Measurements from ENCODE around the gene DNMT3A.
A peak's percentile ranks its signal among the peaks of the same experiment; 100 is the strongest.

Gene DNMT3A

DNA sequence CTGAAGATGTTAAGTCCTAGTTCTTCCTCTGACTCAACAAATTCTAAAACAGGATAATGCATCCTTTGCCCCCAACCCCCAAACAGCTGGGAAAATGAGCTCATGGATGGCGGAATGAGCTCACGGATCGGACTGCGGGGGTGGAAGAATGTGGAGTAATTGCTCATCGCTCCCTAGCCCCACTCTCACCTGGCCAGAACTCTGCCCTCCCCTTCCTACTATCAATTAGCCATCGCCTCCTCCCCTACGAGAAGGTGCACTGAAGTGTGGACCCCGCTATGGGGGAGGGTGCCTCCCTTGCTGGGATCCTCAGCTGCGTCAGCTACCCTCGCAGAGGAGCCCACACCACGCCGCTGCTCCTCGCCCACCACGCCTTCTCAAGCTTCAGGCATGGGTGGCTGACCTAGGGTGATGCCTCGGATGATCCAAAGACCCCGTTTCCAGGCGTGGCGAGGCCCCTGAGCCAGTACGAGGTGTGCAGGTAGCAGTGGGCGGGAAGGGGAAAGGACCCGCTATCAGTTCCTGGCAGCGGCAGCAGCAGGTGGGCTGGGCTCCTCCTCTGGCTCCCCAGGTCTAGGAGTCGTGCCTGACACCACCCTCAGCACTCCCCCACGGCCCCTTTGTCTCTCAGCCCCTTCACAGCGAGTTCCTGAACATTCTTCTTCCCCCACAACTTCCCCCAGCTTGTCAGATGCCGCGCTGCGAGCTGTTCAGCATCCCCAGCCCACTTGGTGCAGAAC is 91.2 kb downstream of the DNMT3A start:
- peak; percentile 74 for DNase-seq
- Histone ChIP-seq H2AFZ (ENCODE audit: low read depth, low read length) (no peak overlapping the region), H4K91ac (ENCODE audit: low read length) (peak overlapping the region; percentile 8), H3K9ac (ENCODE audit: low read length) (no peak overlapping the region), H3K23ac (ENCODE audit: low read length in 2 of 2) (peak overlapping the region in 1 of 2 experiments; percentile 5), H3K4ac (ENCODE audit: low read depth in 1 of 2, low read length in 2 of 2) (peak overlapping the region in 1 of 2 experiments; percentile 29), H3K14ac (ENCODE audit: low read length in 2 of 2) (peak overlapping the region in 1 of 2 experiments; percentile 64), H3K27me3 (ENCODE audit: control insufficient read depth in 1 of 2, insufficient read depth in 1 of 2, low read length in 2 of 2) (no peaks in the 10 kb centered on the region), H2AK5ac (ENCODE audit: low read length, severe bottlenecking) (peak overlapping the region; percentile 4), H2BK12ac (ENCODE audit: low read length in 2 of 2) (peak overlapping the region in 1 of 2 experiments; percentile 75), H4K8ac (ENCODE audit: low read length) (peak overlapping the region; percentile 5), H3K4me1 (ENCODE audit: control insufficient read depth, insufficient read depth, low read depth, low read length) (peaks cover 24% of the 10 kb centered on the region), H2BK15ac (ENCODE audit: low read depth, poor library complexity, severe bottlenecking) (no peak overlapping the region), H3K9me3 (ENCODE audit: control insufficient read depth, low read length) (no peaks in the 10 kb centered on the region), H3K27ac (ENCODE audit: low read length, poor library complexity, severe bottlenecking) (peak overlapping the region; percentile 80), H3K4me3 (ENCODE audit: insufficient read depth in 1 of 2, low read depth in 1 of 2, low read length in 2 of 2) (peak overlapping the region in 1 of 2 experiments; percentile 74), H3K79me1 (replicated peaks; ENCODE audit: low read length, poor library complexity, severe bottlenecking) (peaks cover 40% of the 10 kb centered on the region), H2BK5ac (ENCODE audit: low read depth, low read length, poor library complexity, severe bottlenecking) (peak overlapping the region; percentile 33), H3K18ac (ENCODE audit: low read depth in 1 of 2, low read length in 2 of 2) (peak overlapping the region; percentile 17 to 92), H2BK120ac (ENCODE audit: low read depth, low read length) (peak overlapping the region; percentile 59), H3K36me3 (ENCODE audit: control insufficient read depth in 1 of 2, insufficient read depth in 2 of 2, low read depth in 1 of 2, low read length in 2 of 2) (peaks cover 37 to 38% of the 10 kb centered on the region in 2 experiments), H3K4me2 (ENCODE audit: low read length, poor library complexity, severe bottlenecking) (peak overlapping the region; percentile 61)
- WGBS = 14% methylated on average over 28 of the region's 28 CpGs

DNA sequence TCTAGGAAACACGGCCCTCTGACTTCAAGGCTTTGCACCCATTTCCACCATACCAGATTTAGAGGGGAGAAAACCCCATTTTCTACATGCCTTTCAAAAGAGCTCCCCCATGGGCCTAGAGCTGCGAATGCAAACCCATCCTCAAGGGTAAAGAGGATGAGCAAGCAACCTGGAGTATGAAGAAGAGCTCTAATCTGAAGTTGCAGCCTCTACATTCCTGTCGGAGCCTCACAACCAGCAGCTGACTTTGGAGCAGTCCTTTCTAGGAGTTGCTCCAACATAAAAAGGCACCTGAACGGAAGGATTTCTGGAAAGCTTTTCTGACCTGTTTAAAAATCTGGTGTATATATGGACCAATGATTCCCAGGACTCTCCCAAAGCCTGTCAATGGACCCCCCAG is 91.9 kb downstream of the DNMT3A start:
- peak overlapping the region; percentile 59 for H3K27ac ChIP-seq (ENCODE audit: low read length, poor library complexity, severe bottlenecking)
- no peaks in the 10 kb centered on the region for H3K9me3 ChIP-seq (ENCODE audit: control insufficient read depth, low read length)
- H3K27me3 ChIP-seq (ENCODE audit: control insufficient read depth in 1 of 2, insufficient read depth in 1 of 2, low read length in 2 of 2) = no peaks in the 10 kb centered on the region
- peaks cover 46% of the 10 kb centered on the region for H3K79me1 ChIP-seq (replicated peaks; ENCODE audit: low read length, poor library complexity, severe bottlenecking)
- no peak overlapping the region for H4K91ac ChIP-seq (ENCODE audit: low read length)
- peak overlapping the region; percentile 20 for H2BK5ac ChIP-seq (ENCODE audit: low read depth, low read length, poor library complexity, severe bottlenecking)
- H2BK120ac ChIP-seq (ENCODE audit: low read depth, low read length) = no peak overlapping the region
- no peak overlapping the region for H2BK15ac ChIP-seq (ENCODE audit: low read depth, poor library complexity, severe bottlenecking)
- no peak overlapping the region for H3K23ac ChIP-seq (ENCODE audit: low read length in 2 of 2)
- no peak overlapping the region for H3K18ac ChIP-seq (ENCODE audit: low read depth in 1 of 2, low read length in 2 of 2)
- H4K8ac ChIP-seq (ENCODE audit: low read length) = no peak overlapping the region
- no peak overlapping the region for H3K14ac ChIP-seq (ENCODE audit: low read length in 2 of 2)
- no peak overlapping the region for H2BK12ac ChIP-seq (ENCODE audit: low read length in 2 of 2)
- peak overlapping the region; percentile 86 for H2AK5ac ChIP-seq (ENCODE audit: low read length, severe bottlenecking)
- no peak overlapping the region for H3K9ac ChIP-seq (ENCODE audit: low read length)
- H2AFZ ChIP-seq (ENCODE audit: low read depth, low read length) = no peak overlapping the region
- H3K4ac ChIP-seq (ENCODE audit: low read depth in 1 of 2, low read length in 2 of 2) = no peak overlapping the region
- no peak for DNase-seq
- WGBS = 96% methylated on average over 3 of the region's 4 CpGs
- peaks cover 24% of the 10 kb centered on the region for H3K4me1 ChIP-seq (ENCODE audit: control insufficient read depth, insufficient read depth, low read depth, low read length)
- H3K36me3 ChIP-seq (ENCODE audit: control insufficient read depth in 1 of 2, insufficient read depth in 2 of 2, low read depth in 1 of 2, low read length in 2 of 2) = peaks cover 41 to 45% of the 10 kb centered on the region in 2 experiments
- H3K4me2 ChIP-seq (ENCODE audit: low read length, poor library complexity, severe bottlenecking) = peak overlapping the region; percentile 40
- H3K4me3 ChIP-seq (ENCODE audit: insufficient read depth in 1 of 2, low read depth in 1 of 2, low read length in 2 of 2) = no peak overlapping the region

DNA sequence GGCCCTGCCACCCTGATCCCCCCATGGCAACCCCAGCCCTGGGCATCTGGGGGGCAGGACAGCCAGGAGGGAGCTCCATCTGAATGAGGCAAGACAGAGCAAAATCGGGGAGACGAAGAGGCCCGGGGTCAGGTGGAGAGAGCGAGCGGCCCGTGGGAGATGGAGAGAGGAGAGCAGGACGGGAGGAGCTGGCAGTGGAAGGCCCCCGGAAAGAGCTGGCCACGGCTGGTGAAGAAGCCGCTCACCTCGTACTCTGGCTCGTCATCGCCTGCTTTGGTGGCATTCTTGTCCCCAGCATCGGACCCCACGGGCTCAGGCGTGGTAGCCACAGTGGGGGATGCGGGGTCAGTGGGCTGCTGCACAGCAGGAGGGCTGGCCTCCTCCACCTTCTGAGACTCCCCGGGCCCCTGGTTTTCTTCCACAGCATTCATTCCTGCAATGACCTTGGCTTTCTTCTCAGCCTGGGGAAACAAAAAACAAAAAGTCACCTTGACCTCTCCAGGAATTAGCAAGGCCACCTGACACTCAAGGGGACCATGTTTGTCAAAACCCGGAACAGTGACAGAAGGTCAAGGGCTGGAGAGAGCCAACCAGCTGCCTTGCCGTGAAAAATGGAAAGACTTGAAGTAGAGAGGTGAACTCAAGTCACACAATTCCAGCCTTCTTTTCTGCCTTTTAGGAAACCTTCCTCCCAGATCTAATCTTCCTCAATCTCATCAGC is 93.8 kb downstream of the DNMT3A start:
- Histone ChIP-seq H2BK15ac (ENCODE audit: low read depth, poor library complexity, severe bottlenecking) (no peak overlapping the region), H3K79me1 (replicated peaks; ENCODE audit: low read length, poor library complexity, severe bottlenecking) (peaks cover 52% of the 10 kb centered on the region)
- WGBS = 95% methylated on average over 17 of the region's 20 CpGs

More for the DNA sequence above, 93.8 kb downstream of the DNMT3A start:
- Histone ChIP-seq H2BK12ac (ENCODE audit: low read length in 2 of 2) (no peak overlapping the region), H2BK5ac (ENCODE audit: low read depth, low read length, poor library complexity, severe bottlenecking) (no peak overlapping the region), H3K4ac (ENCODE audit: low read depth in 1 of 2, low read length in 2 of 2) (no peak overlapping the region), H3K18ac (ENCODE audit: low read depth in 1 of 2, low read length in 2 of 2) (no peak overlapping the region), H4K8ac (ENCODE audit: low read length) (no peak overlapping the region), H3K4me3 (ENCODE audit: insufficient read depth in 1 of 2, low read depth in 1 of 2, low read length in 2 of 2) (no peak overlapping the region), H3K23ac (ENCODE audit: low read length in 2 of 2) (no peak overlapping the region), H3K9me3 (ENCODE audit: control insufficient read depth, low read length) (no peaks in the 10 kb centered on the region), H2AK5ac (ENCODE audit: low read length, severe bottlenecking) (no peak overlapping the region), H3K14ac (ENCODE audit: low read length in 2 of 2) (no peak overlapping the region), H3K36me3 (ENCODE audit: control insufficient read depth in 1 of 2, insufficient read depth in 2 of 2, low read depth in 1 of 2, low read length in 2 of 2) (peaks cover 51 to 52% of the 10 kb centered on the region in 2 experiments), H3K27me3 (ENCODE audit: control insufficient read depth in 1 of 2, insufficient read depth in 1 of 2, low read length in 2 of 2) (no peaks in the 10 kb centered on the region), H4K91ac (ENCODE audit: low read length) (no peak overlapping the region), H3K27ac (ENCODE audit: low read length, poor library complexity, severe bottlenecking) (no peak overlapping the region), H2BK120ac (ENCODE audit: low read depth, low read length) (no peak overlapping the region), H3K4me2 (ENCODE audit: low read length, poor library complexity, severe bottlenecking) (no peak overlapping the region), H3K9ac (ENCODE audit: low read length) (no peak overlapping the region), H2AFZ (ENCODE audit: low read depth, low read length) (no peak overlapping the region), H3K4me1 (ENCODE audit: control insufficient read depth, insufficient read depth, low read depth, low read length) (peaks cover 20% of the 10 kb centered on the region)
- no peak for DNase-seq
